ENCODE measurements around the gene OSBPL10. TPM values are rescaled to one million over a fixed set of nuclear protein-coding genes. Genes with fewer than 3 reads are reported as not detected.
A peak's percentile ranks its signal among the peaks of the same experiment; 100 is the strongest.

OSBPL10 gene
- total RNA-seq (310 and 317 TPM in 2 replicates), polyA plus RNA-seq (70.4 and 88.5 TPM in 2 replicates), polyA minus RNA-seq (178 and 196 TPM in 2 replicates)
- total RNA-seq (2013), result 121 TPM

GRCh38 chr3:31981206-31982181 is at the start of gene OSBPL10, which contains the start of gene ZNF860:
Gene OSBPL10 (minus strand): TSS chr3:31981262. CDS start chr3:31981179, 83 bp downstream.
Gene ZNF860 (plus strand): TSS chr3:31981750. CDS start chr3:31989080, 7,330 bp downstream.
- Histone ChIP-seq H3K4me2 (replicated peaks; ENCODE audit: low read depth, low read length, poor library complexity, severe bottlenecking) (peak within 1 kb of the TSS; percentile 81), H3K4me1 (ENCODE audit: control insufficient read depth in 2 of 2, insufficient read depth in 2 of 2, low read length in 2 of 2) (peaks cover 75% of the 10 kb centered on the region in 2 donors), H4K20me1 (ENCODE audit: control insufficient read depth, insufficient read depth, low read length, poor library complexity, severe bottlenecking) (no peaks in the 10 kb centered on the region), H3K27ac (ENCODE audit: low read length in 2 of 2) (peak within 1 kb of the TSS; percentile 70 to 84), H3K79me2 (ENCODE audit: control insufficient read depth, insufficient read depth, low read length) (peaks cover 82% of the 10 kb centered on the region), H3K36me3 (replicated peaks in 1 of 2; ENCODE audit: control extremely low read depth in 1 of 2, control insufficient read depth in 1 of 2, extremely low read depth in 1 of 2, insufficient read depth in 2 of 2, low read length in 1 of 2) (peaks cover 0 to 34% of the 10 kb centered on the region in 2 experiments), H3K4me3 (ENCODE audit: control extremely low read depth in 1 of 5, extremely low read depth in 1 of 5, insufficient read depth in 1 of 5, low read depth in 2 of 5, low read length in 4 of 5) (peak within 1 kb of the TSS; percentile 75 to 95 (median 88)), H3K9ac (ENCODE audit: low read length) (peak within 1 kb of the TSS; percentile 90), H2AFZ (ENCODE audit: insufficient read depth, low read depth, low read length, poor library complexity, severe bottlenecking) (peak within 1 kb of the TSS; percentile 86), H3K9me3 (ENCODE audit: control extremely low read depth in 1 of 3, control insufficient read depth in 2 of 3, insufficient read depth in 1 of 3, low read length in 2 of 3) (peaks cover 0 to 8% (median 2%) of the 10 kb centered on the region in 3 donors), H3K27me3 (replicated peaks in 1 of 4; ENCODE audit: control extremely low read depth in 1 of 4, control insufficient read depth in 3 of 4, insufficient read depth in 4 of 4, low read length in 3 of 4) (no peaks in the 10 kb centered on the region)
- DNase-seq (peak; percentile 75), ATAC-seq (ENCODE audit: low read depth) (peak; percentile 64)
- ChIA-PET POLR2A (interaction anchor here (0.6 to 2.9 kb wide), 11 partner anchors 9 to 466 kb away, joined by 3 to 17 read pairs (median 4); partner anchors contain the start of genes GPD1L and STT3B), CTCF (interaction anchor here (0.5 to 2.3 kb wide), 18 partner anchors 8 to 177 kb away, joined by 3 to 22 read pairs (median 4); no protein-coding TSS in a partner anchor)
- peak within 1 kb of the TSS; percentile 98 for H3K27ac Mint-ChIP-seq
- peak within 1 kb of the TSS; percentile 99 for H3K4me3 Mint-ChIP-seq
- H3K4me1 Mint-ChIP-seq, result peaks cover 78% of the 10 kb centered on the region
- intact Hi-C loops (cut with micrococcal nuclease), result loop anchor here (1.0 to 10.0 kb wide), 11 partner anchors 9 to 179 kb away; partner anchors contain the start of gene GPD1L
- no peaks in the 10 kb centered on the region for H3K27me3 Mint-ChIP-seq
- 4% methylated on average over 62 of the region's 65 CpGs for WGBS (ENCODE audit: insufficient coverage)
- H3K9me3 Mint-ChIP-seq (ENCODE audit: insufficient read depth), result no peaks in the 10 kb centered on the region
- TF ChIP-seq EZH2 (IDR thresholded peaks at IDR 0.05; ENCODE audit: borderline replicate concordance, insufficient read depth, low read depth, low read length, poor library complexity, severe bottlenecking) (no peak), CTCF (IDR thresholded peaks at IDR 0.05) (no peak)

All from B cell (primary cell).